GM12878 (cell line): ENCODE results near the gene MARCHF6. TPM values are rescaled to one million over a fixed set of nuclear protein-coding genes. Genes with fewer than 3 reads are reported as not detected.

Experiments
- ATAC-seq: fragments of 200-7000 bp; cut with Tn5 transposase; 3 replicates; pipeline ENCODE4 v1.9.1; 2020; ENCODE audit warnings: mild to moderate bottlenecking, moderate library complexity
- BruUV-seq: library from RNA; stranded (reverse); fragments of 400-500 nt; replicated peaks from 2 replicates; lab custom pipeline; 2021; lab: Mats Ljungman, UMichigan
- CTCF ChIA-PET: fragments of 300-600 bp; sonication (Branson Sonifier 250); formaldehyde crosslinking; extraction: SDS; loops from one replicate; lab custom pipeline; 2021; ENCODE audit warnings: inconsistent platforms; lab: Yijun Ruan, JAX
- POLR2A ChIA-PET: fragments of 350-600 bp; formaldehyde crosslinking; extraction: SDS; loops from one replicate; lab custom pipeline; 2021; ENCODE audit warnings: inconsistent platforms; lab: Charles Lee
- RAD21 ChIA-PET: fragments of 300-600 bp; sonication (Branson Sonifier 250); formaldehyde crosslinking; loops from one replicate; lab custom pipeline; 2023; ENCODE audit warnings: antibody characterized with exemption; ENCODE audit not compliant: unreplicated experiment; lab: Charles Lee
- SMC1A ChIA-PET: fragments of 300-600 bp; sonication (Branson Sonifier 250); formaldehyde crosslinking; loops from one replicate; lab custom pipeline; 2023; ENCODE audit not compliant: unreplicated experiment, uncharacterized antibody; lab: Charles Lee
- DNase-seq: peaks from one replicate; pipeline ENCODE4 v3.0.0-alpha.2; 2011; ENCODE audit warnings: low read depth, low spot score
- FAIRE-seq: peaks from 3 replicates; lab custom pipeline; 2011; peaks lifted over from hg19 to GRCh38; lab: Jason Lieb, UNC
- H2AFZ ChIP-seq: 2 replicates; pipeline ENCODE4 v1.6.0; 2011; ENCODE audit warnings: low read depth, low read length, control low read depth; ENCODE audit not compliant: control insufficient read depth
- H3K27ac ChIP-seq: 2 replicates; pipeline ENCODE4 v1.5.1; 2011; ENCODE audit warnings: control low read depth; ENCODE audit not compliant: control insufficient read depth, insufficient read depth
- H3K27me3 ChIP-seq, 2 experiments: replicated peaks in 1 of 2; 2 replicates each; pipeline versions ENCODE4 v1.6.0 to v1.6.1; 2011; ENCODE audit warnings: low read length in 1 of 2; ENCODE audit not compliant: control insufficient read depth in 2 of 2, insufficient read depth in 2 of 2
- H3K36me3 ChIP-seq, 2 experiments: 2 replicates each; pipeline ENCODE4 v1.5.1; 2011; ENCODE audit warnings: low read length in 1 of 2; ENCODE audit not compliant: control insufficient read depth in 2 of 2, insufficient read depth in 2 of 2
- H3K4me1 ChIP-seq: 2 replicates; pipeline ENCODE4 v1.6.1; 2011; ENCODE audit warnings: mild to moderate bottlenecking, low read length, moderate library complexity, mixed read lengths; ENCODE audit not compliant: control insufficient read depth, insufficient read depth
- H3K4me2 ChIP-seq: 2 replicates; pipeline ENCODE4 v1.6.0; 2011; ENCODE audit warnings: control low read depth; ENCODE audit not compliant: control insufficient read depth, insufficient read depth
- H3K4me3 ChIP-seq: fragments of 200-600 bp; sonication (generic); 2 replicates; pipeline ENCODE4 v1.5.1; 2016
- H3K79me2 ChIP-seq: 2 replicates; pipeline ENCODE4 v1.6.0; 2011; ENCODE audit warnings: low read length; ENCODE audit not compliant: control insufficient read depth, insufficient read depth
- H3K9ac ChIP-seq: 2 replicates; pipeline ENCODE4 v1.8.0; 2011; ENCODE audit warnings: low read length, control low read depth, mixed read lengths; ENCODE audit not compliant: control insufficient read depth, insufficient read depth
- H3K9me3 ChIP-seq: replicated peaks from 3 replicates; pipeline ENCODE4 v1.5.1; 2011; ENCODE audit warnings: mild to moderate bottlenecking, low read length; ENCODE audit not compliant: control insufficient read depth, insufficient read depth
- H4K20me1 ChIP-seq: 2 replicates; pipeline ENCODE4 v1.6.0; 2011; ENCODE audit not compliant: control insufficient read depth, insufficient read depth
- GATAD2B ChIP-seq: fragments of 450-650 bp; conservative IDR thresholded peaks from 2 replicates; pipeline ENCODE4 v1.6.1; 2017; ENCODE audit warnings: low read depth, mild to moderate bottlenecking, moderate library complexity
- HDAC6 ChIP-seq: fragments of 200-600 bp; sonication (generic); IDR thresholded peaks from one replicate; pipeline ENCODE4 v1.8.0; 2017; ENCODE audit warnings: antibody characterized with exemption; ENCODE audit not compliant: unreplicated experiment
- NFYB ChIP-seq: IDR thresholded peaks from 2 replicates; pipeline ENCODE4 v1.6.1; 2011; ENCODE audit warnings: low read depth, mild to moderate bottlenecking, low read length, improper control_type of control experiment, moderate library complexity; ENCODE audit not compliant: insufficient read depth
- RAD51 ChIP-seq: fragments of 450-650 bp; IDR thresholded peaks from 2 replicates; pipeline ENCODE4 v1.6.1; 2016; ENCODE audit warnings: moderate library complexity, mild to moderate bottlenecking, inconsistent platforms
- SIN3A ChIP-seq: IDR thresholded peaks from 2 replicates; pipeline ENCODE4 v1.6.1; 2012; ENCODE audit warnings: low read depth, low read length, improper control_type of control experiment
- SMAD5 ChIP-seq: IDR thresholded peaks from 2 replicates; pipeline ENCODE4 v1.6.1; 2016; ENCODE audit warnings: antibody characterized with exemption, low read depth
- SREBF1 ChIP-seq: IDR thresholded peaks from 2 replicates; pipeline ENCODE4 v1.6.1; 2012; ENCODE audit warnings: mild to moderate bottlenecking, low read length
- SREBF2 ChIP-seq: IDR thresholded peaks from 2 replicates; pipeline ENCODE4 v1.6.1; 2012; ENCODE audit warnings: mild to moderate bottlenecking, low read length
- ZNF622 ChIP-seq: fragments of 450-650 bp; IDR thresholded peaks from 2 replicates; pipeline ENCODE4 v1.6.1; 2017; ENCODE audit warnings: mild to moderate bottlenecking, inconsistent platforms
- WGBS: methylation state at CpG from one replicate; pipeline ENCODE4 v1.1.6; 2016; ENCODE audit warnings: low lambda C conversion rate; ENCODE audit not compliant: insufficient replicate concordance, insufficient coverage; ENCODE audit errors: missing lambda C conversion rate; 5-methylcytosine and 5-hydroxymethylcytosine counted together
- in situ Hi-C: fragments of 300-500 bp; cut with MboI; formaldehyde crosslinking; loops from 9 replicates; pipeline ENCODE4 v1.14.3; 2018; ENCODE audit warnings: mixed read lengths
- intact Hi-C: fragments of 100-400 bp; cut with micrococcal nuclease; formaldehyde crosslinking; loops from one replicate; pipeline ENCODE4 v1.14.2; 2022; ENCODE audit not compliant: unreplicated experiment
- polyA plus RNA-seq, 11 experiments: library from polyadenylated mRNA; depleted of rRNA in 4 of 11; unstranded in 6 of 11; stranded (reverse) in 5 of 11; fragments of >200 nt; fragmentation: Nextera tagmentation in 4 of 11; fragmentation: Illumina TruSeq in 1 of 11; extraction: Ambion mirVana in 4 of 11; extraction: Trizol in 1 of 11; gene quantifications; 1 replicate in 1 of 11; 2 replicates in 10 of 11; pipeline versions ENCODE4 v1.2.1 to v1.2.3, GENCODE V29; 2011 to 2016; ENCODE audit warnings: inconsistent platforms in 2 of 11, missing spikeins in 2 of 11, low read depth in 1 of 11
- total RNA-seq, 4 experiments: library from RNA; depleted of rRNA in 3 of 4; stranded (reverse); fragments of >200 nt in 3 of 4; fragmentation: Illumina TruSeq in 1 of 4; extraction: Trizol in 1 of 4; gene quantifications; 2 replicates each; pipeline versions ENCODE4 v1.2.1 to v1.2.3, GENCODE V29; 2013 to 2021

The MARCHF6 gene
- total and polyA plus RNA-seq, 10 of the 15 experiments (the other 5 are each of a cell fraction or from before 2014, with no cell fraction given) = 39.1 to 172 (median 61.0) TPM

DNA sequence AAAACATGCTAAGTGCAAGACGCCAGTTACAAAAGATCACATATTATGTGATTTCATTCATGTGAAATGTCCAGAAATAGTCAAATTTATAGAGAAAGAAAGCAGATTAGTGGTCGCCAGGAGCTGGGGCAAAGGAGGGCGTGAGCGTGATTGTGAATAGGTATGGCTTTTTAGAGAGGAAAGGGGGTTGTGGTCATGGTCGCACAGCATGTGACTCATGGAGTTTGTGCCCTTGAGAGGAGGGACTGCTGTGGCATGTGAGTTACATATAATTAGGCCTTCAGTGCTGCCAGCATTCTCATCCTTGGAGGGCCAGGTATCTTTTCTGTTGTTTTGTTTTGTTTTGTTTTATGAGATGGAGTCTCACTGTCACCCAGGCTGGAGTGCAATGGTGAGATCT lies 21.2 kb upstream of the MARCHF6 start:
- no TSS peak for BruUV-seq
- ATAC-seq (no peak), DNase-seq (no peak), FAIRE-seq (no peak)
- Histone ChIP-seq H3K79me2 (no peaks in the 10 kb centered on the region), H3K9ac (no peak overlapping the region), H3K4me1 (no peaks in the 10 kb centered on the region), H3K27me3 (peaks cover 0 to 10% of the 10 kb centered on the region in 2 experiments; a peak in 2 of 4 replicates), H2AFZ (no peak overlapping the region), H3K9me3 (no peaks in the 10 kb centered on the region), H3K27ac (no peak overlapping the region), H3K4me3 (no peak overlapping the region), H3K36me3 (no peaks in the 10 kb centered on the region), H4K20me1 (no peaks in the 10 kb centered on the region), H3K4me2 (no peak overlapping the region)
- ChIA-PET POLR2A (no interaction called here), CTCF (no interaction called here), RAD21 (no interaction called here), SMC1A (no interaction called here)
- intact Hi-C loops (no loop called here), in situ Hi-C loops (no loop called here)
- TF ChIP-seq NFYB = no peak
- TF ChIP-seq SREBF2 = no peak
- TF ChIP-seq SIN3A = no peak
- no peak for TF ChIP-seq RAD51
- TF ChIP-seq ZNF622 = no peak
- no peak for TF ChIP-seq GATAD2B
- TF ChIP-seq SMAD5 = no peak
- WGBS = 74% methylated on average over 5 of the region's 5 CpGs

GRCh38 chr5:10333154-10334006 lies 20.1 kb upstream of the MARCHF6 start:
- no peak for DNase-seq
- no peaks in the 10 kb centered on the region for H3K4me1 ChIP-seq
- intact Hi-C loops = no loop called here

More at GRCh38 chr5:10333154-10334006, 20.1 kb upstream of the MARCHF6 start:
- no peak overlapping the region for H3K27ac ChIP-seq
- H3K4me3 ChIP-seq = peak overlapping the region; percentile 84
- peak overlapping the region; percentile 11 for H2AFZ ChIP-seq
- peak overlapping the region; percentile 81 for H3K4me2 ChIP-seq
- BruUV-seq = no TSS peak
- TF ChIP-seq HDAC6 = peak; percentile 74
- TF ChIP-seq SREBF1 = no peak
- TF ChIP-seq, all 136 proteins: peak for 1
- no peaks in the 10 kb centered on the region for H3K9me3 ChIP-seq
- POLR2A ChIA-PET = no interaction called here
- H3K79me2 ChIP-seq = no peaks in the 10 kb centered on the region
- H4K20me1 ChIP-seq = no peaks in the 10 kb centered on the region
- peak; percentile 75 for ATAC-seq
- RAD21 ChIA-PET = no interaction called here
- peak overlapping the region; percentile 15; the same call in 1 of the 2 replicates for H3K9ac ChIP-seq
- H3K27me3 ChIP-seq = peaks cover 0 to 10% of the 10 kb centered on the region in 2 experiments; a peak in 2 of 4 replicates
- 4% methylated on average over 72 of the region's 81 CpGs for WGBS
- no peaks in the 10 kb centered on the region for H3K36me3 ChIP-seq
- in situ Hi-C loops = no loop called here
- SMC1A ChIA-PET = no interaction called here
- CTCF ChIA-PET = no interaction called here
- no peak for FAIRE-seq
